ENCODE results near the gene FASTKD1.
A peak's percentile ranks its signal among the peaks of the same experiment; 100 is the strongest.

Gene FASTKD1

GRCh38 chr2:169486487-169486886 is 87.2 kb downstream of the FASTKD1 start:
- Histone ChIP-seq H3K4me2 (no peak overlapping the region), H3K27me3 (ENCODE audit: insufficient read depth, low read depth) (no peaks in the 10 kb centered on the region), H3K36me3 (ENCODE audit: insufficient read depth) (no peaks in the 10 kb centered on the region), H3K79me2 (ENCODE audit: insufficient read depth, low read depth) (no peaks in the 10 kb centered on the region), H3K4me1 (ENCODE audit: low read depth, poor library complexity, severe bottlenecking) (no peaks in the 10 kb centered on the region), H3K4me3 (IDR thresholded peaks at IDR 0.05; ENCODE audit: insufficient read depth, low read depth, low read length) (no peak overlapping the region), H4K20me1 (ENCODE audit: insufficient read depth) (no peaks in the 10 kb centered on the region), H2AFZ (ENCODE audit: low read depth) (no peak overlapping the region), H3K9ac (no peak overlapping the region), H3K27ac (no peak overlapping the region)
- no peak for TF ChIP-seq CTCF (conservative IDR thresholded peaks at IDR 0.05; ENCODE audit: low read depth, low read length)

GRCh38 chr2:169485650-169486138 is 88.0 kb downstream of the FASTKD1 start:
- no peak for TF ChIP-seq CTCF (conservative IDR thresholded peaks at IDR 0.05; ENCODE audit: low read depth, low read length)
- no peak overlapping the region for H3K27ac ChIP-seq
- no peak overlapping the region for H3K9ac ChIP-seq
- no peak overlapping the region for H3K4me3 ChIP-seq (IDR thresholded peaks at IDR 0.05; ENCODE audit: insufficient read depth, low read depth, low read length)
- H3K27me3 ChIP-seq (ENCODE audit: insufficient read depth, low read depth), result no peaks in the 10 kb centered on the region
- no peaks in the 10 kb centered on the region for H3K36me3 ChIP-seq (ENCODE audit: insufficient read depth)
- H3K4me2 ChIP-seq, result no peak overlapping the region
- no peaks in the 10 kb centered on the region for H4K20me1 ChIP-seq (ENCODE audit: insufficient read depth)
- H3K4me1 ChIP-seq (ENCODE audit: low read depth, poor library complexity, severe bottlenecking), result no peaks in the 10 kb centered on the region
- H2AFZ ChIP-seq (ENCODE audit: low read depth), result no peak overlapping the region
- no peaks in the 10 kb centered on the region for H3K79me2 ChIP-seq (ENCODE audit: insufficient read depth, low read depth)

- no peaks in the 10 kb centered on the region for H4K20me1 ChIP-seq (ENCODE audit: insufficient read depth)
- H3K27ac ChIP-seq, result no peak overlapping the region
- no peak for TF ChIP-seq CTCF (conservative IDR thresholded peaks at IDR 0.05; ENCODE audit: low read depth, low read length)
- H2AFZ ChIP-seq (ENCODE audit: low read depth), result peak overlapping the region; percentile 94
- H3K27me3 ChIP-seq (ENCODE audit: insufficient read depth, low read depth), result no peaks in the 10 kb centered on the region
- no peaks in the 10 kb centered on the region for H3K36me3 ChIP-seq (ENCODE audit: insufficient read depth)
- H3K4me3 ChIP-seq (IDR thresholded peaks at IDR 0.05; ENCODE audit: insufficient read depth, low read depth, low read length), result peak overlapping the region; percentile 88
- 0 out of 2 replicates have a peak overlapping the region, but pooled peaks have one; percentile 32 for H3K9ac ChIP-seq
- no peaks in the 10 kb centered on the region for H3K4me1 ChIP-seq (ENCODE audit: low read depth, poor library complexity, severe bottlenecking)
- no peaks in the 10 kb centered on the region for H3K79me2 ChIP-seq (ENCODE audit: insufficient read depth, low read depth)
- H3K4me2 ChIP-seq, result peak overlapping the region; percentile 90
These were observed 93.6 kb downstream of the FASTKD1 start for GRCh38 chr2:169480079-169480465.

Measured in KMS-11 (cell line).